ENCODE measurements around the gene MAP2K3.

GRCh38 chr17:21304091-21304490 lies 19.6 kb downstream of the MAP2K3 start:
- TF ChIP-seq, protein P1, sequence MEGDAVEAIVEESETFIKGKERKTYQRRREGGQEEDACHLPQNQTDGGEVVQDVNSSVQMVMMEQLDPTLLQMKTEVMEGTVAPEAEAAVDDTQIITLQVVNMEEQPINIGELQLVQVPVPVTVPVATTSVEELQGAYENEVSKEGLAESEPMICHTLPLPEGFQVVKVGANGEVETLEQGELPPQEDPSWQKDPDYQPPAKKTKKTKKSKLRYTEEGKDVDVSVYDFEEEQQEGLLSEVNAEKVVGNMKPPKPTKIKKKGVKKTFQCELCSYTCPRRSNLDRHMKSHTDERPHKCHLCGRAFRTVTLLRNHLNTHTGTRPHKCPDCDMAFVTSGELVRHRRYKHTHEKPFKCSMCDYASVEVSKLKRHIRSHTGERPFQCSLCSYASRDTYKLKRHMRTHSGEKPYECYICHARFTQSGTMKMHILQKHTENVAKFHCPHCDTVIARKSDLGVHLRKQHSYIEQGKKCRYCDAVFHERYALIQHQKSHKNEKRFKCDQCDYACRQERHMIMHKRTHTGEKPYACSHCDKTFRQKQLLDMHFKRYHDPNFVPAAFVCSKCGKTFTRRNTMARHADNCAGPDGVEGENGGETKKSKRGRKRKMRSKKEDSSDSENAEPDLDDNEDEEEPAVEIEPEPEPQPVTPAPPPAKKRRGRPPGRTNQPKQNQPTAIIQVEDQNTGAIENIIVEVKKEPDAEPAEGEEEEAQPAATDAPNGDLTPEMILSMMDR (IDR thresholded peaks at IDR 0.05; ENCODE audit: control extremely low read depth in 1 of 3, insufficient read depth in 1 of 3, low read depth in 1 of 3, low read length in 3 of 3) = no peak
- TF ChIP-seq KDM1A (IDR thresholded peaks at IDR 0.05; ENCODE audit: borderline replicate concordance, low read length) = no peak
- TF ChIP-seq CEBPB (IDR thresholded peaks at IDR 0.05; ENCODE audit: low read depth, low read length) = no peak
- TF ChIP-seq RXRA (IDR thresholded peaks at IDR 0.05; ENCODE audit: insufficient read depth, low read depth, low read length) = no peak
- no peak for TF ChIP-seq SP2 (IDR thresholded peaks at IDR 0.05; ENCODE audit: low read length)
- no peak for TF ChIP-seq ATF2 (IDR thresholded peaks at IDR 0.05; ENCODE audit: low read length)
- TF ChIP-seq TEAD4 (IDR thresholded peaks at IDR 0.05; ENCODE audit: low read depth, low read length) = no peak
- no peak for TF ChIP-seq YY1 (IDR thresholded peaks at IDR 0.05; ENCODE audit: low read depth, low read length)
- no peak for TF ChIP-seq JUND (IDR thresholded peaks at IDR 0.05; ENCODE audit: low read length)
